ENCODE measurements around the gene COX4I1.

COX4I1 gene

DNA sequence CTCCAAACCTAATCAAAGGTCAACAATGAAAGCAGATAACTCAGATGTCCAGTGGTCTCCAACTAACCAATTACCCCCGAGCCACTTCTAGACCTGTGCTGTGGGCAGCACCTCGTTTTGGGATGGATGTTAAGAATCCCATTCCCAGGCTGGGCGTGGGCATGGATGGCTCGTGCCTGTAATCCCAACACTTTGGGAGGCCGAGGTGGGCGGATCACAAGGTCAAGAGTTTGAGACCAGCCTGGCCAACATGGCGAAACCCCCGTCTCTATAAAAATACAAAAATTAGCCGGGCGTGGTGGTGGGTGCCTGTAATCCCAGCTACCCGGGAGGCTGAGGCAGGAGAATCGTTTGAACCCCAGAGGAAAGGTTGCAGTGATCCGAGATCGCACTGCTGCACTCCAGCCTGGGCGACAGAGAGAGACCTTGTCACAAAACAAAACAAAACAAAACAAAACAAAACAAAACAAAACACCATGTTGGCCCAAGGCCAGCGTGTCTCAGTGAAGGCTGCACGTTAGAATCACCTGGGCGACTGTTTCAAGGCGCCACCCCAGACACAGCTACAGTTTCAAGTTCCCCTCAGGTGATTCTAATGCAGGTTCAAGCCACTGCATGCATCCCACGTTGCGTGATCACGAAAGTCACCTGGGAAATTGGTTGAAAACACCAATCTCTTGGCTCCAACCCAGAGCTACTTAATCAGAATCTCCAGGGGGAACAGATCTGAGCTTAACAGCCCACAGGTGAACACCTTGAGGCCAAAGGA is 21.3 kb downstream of the COX4I1 start:
- no peak for TF ChIP-seq CTCF (conservative IDR thresholded peaks at IDR 0.05; ENCODE audit: low read length)
- Histone ChIP-seq H3K9me2 (replicated peaks; ENCODE audit: low read depth, low read length) (no peaks in the 10 kb centered on the region), H3K9ac (ENCODE audit: low read depth, low read length, poor library complexity, severe bottlenecking) (no peak overlapping the region)

GRCh38 chr16:85821390-85822135 is 22.1 kb downstream of the COX4I1 start:
- no peaks in the 10 kb centered on the region for H3F3A ChIP-seq (ENCODE audit: low read depth)
- no peak overlapping the region for H3K9ac ChIP-seq (ENCODE audit: low read depth, low read length, poor library complexity, severe bottlenecking)
- H2AFZ ChIP-seq (ENCODE audit: low read length) = no peak overlapping the region
- no peaks in the 10 kb centered on the region for H3K9me3 ChIP-seq (ENCODE audit: insufficient read depth, low read depth, low read length)
- no peaks in the 10 kb centered on the region for H3K79me2 ChIP-seq (ENCODE audit: insufficient read depth, low read length)
- no peak overlapping the region for H3K4me3 ChIP-seq (ENCODE audit: low read length, poor library complexity, severe bottlenecking)
- H3K4me1 ChIP-seq (ENCODE audit: insufficient read depth, low read length, poor library complexity, severe bottlenecking) = no peaks in the 10 kb centered on the region
- H4K20me1 ChIP-seq (ENCODE audit: insufficient read depth, low read length, poor library complexity, severe bottlenecking) = no peaks in the 10 kb centered on the region
- H3K4me2 ChIP-seq (ENCODE audit: low read depth, low read length, poor library complexity, severe bottlenecking) = no peak overlapping the region
- H3K9me2 ChIP-seq (replicated peaks; ENCODE audit: low read depth, low read length) = no peaks in the 10 kb centered on the region
- TF ChIP-seq CTCF (conservative IDR thresholded peaks at IDR 0.05; ENCODE audit: low read length) (peak; percentile 90), EZH2phosphoT487 (IDR thresholded peaks at IDR 0.05; ENCODE audit: borderline replicate concordance) (no peak)
- no peaks in the 10 kb centered on the region for H3K36me3 ChIP-seq (ENCODE audit: insufficient read depth, low read length)
- no peaks in the 10 kb centered on the region for H3K27me3 ChIP-seq (ENCODE audit: insufficient read depth, low read length, poor library complexity, severe bottlenecking)

More for the DNA sequence above, 21.3 kb downstream of the COX4I1 start:
- Histone ChIP-seq H4K20me1 (ENCODE audit: insufficient read depth, low read length, poor library complexity, severe bottlenecking) (no peaks in the 10 kb centered on the region), H3K79me2 (ENCODE audit: insufficient read depth, low read length) (no peaks in the 10 kb centered on the region), H3K36me3 (ENCODE audit: insufficient read depth, low read length) (no peaks in the 10 kb centered on the region), H3K27me3 (ENCODE audit: insufficient read depth, low read length, poor library complexity, severe bottlenecking) (no peaks in the 10 kb centered on the region), H3K9me3 (ENCODE audit: insufficient read depth, low read depth, low read length) (no peaks in the 10 kb centered on the region), H3F3A (ENCODE audit: low read depth) (no peaks in the 10 kb centered on the region), H3K4me2 (ENCODE audit: low read depth, low read length, poor library complexity, severe bottlenecking) (no peak overlapping the region), H2AFZ (ENCODE audit: low read length) (no peak overlapping the region), H3K4me3 (ENCODE audit: low read length, poor library complexity, severe bottlenecking) (no peak overlapping the region), H3K4me1 (ENCODE audit: insufficient read depth, low read length, poor library complexity, severe bottlenecking) (no peaks in the 10 kb centered on the region)

DNA sequence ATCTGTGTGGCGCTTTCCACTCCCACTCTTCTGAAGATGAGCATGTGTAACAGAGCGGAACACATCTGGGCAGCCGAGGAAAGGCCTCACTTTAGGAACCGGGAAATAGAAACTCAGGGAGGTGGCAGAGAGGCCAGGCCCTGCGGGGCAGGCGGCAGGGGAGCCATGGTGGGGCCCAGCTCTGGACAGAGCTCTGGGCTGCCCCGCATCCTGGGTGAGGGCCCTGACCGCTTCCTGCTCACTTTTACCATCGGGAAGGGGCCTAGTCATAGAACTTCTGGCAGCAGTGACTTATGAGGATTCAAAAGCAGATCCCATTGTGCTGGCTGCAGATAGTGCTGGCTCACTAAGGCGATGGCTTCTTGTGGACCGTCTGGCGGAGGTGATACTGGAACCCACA is 22.6 kb downstream of the COX4I1 start:
- no peaks in the 10 kb centered on the region for H3K9me2 ChIP-seq (replicated peaks; ENCODE audit: low read depth, low read length)
- H3K79me2 ChIP-seq (ENCODE audit: insufficient read depth, low read length) = no peaks in the 10 kb centered on the region
- no peak overlapping the region for H2AFZ ChIP-seq (ENCODE audit: low read length)
- no peaks in the 10 kb centered on the region for H3K4me1 ChIP-seq (ENCODE audit: insufficient read depth, low read length, poor library complexity, severe bottlenecking)
- no peaks in the 10 kb centered on the region for H3F3A ChIP-seq (ENCODE audit: low read depth)
- H3K36me3 ChIP-seq (ENCODE audit: insufficient read depth, low read length) = no peaks in the 10 kb centered on the region
- no peaks in the 10 kb centered on the region for H4K20me1 ChIP-seq (ENCODE audit: insufficient read depth, low read length, poor library complexity, severe bottlenecking)
- TF ChIP-seq EZH2phosphoT487 (IDR thresholded peaks at IDR 0.05; ENCODE audit: borderline replicate concordance) (no peak), CTCF (conservative IDR thresholded peaks at IDR 0.05; ENCODE audit: low read length) (no peak)
- H3K4me3 ChIP-seq (ENCODE audit: low read length, poor library complexity, severe bottlenecking) = no peak overlapping the region
- no peaks in the 10 kb centered on the region for H3K9me3 ChIP-seq (ENCODE audit: insufficient read depth, low read depth, low read length)
- H3K27me3 ChIP-seq (ENCODE audit: insufficient read depth, low read length, poor library complexity, severe bottlenecking) = no peaks in the 10 kb centered on the region
- no peak overlapping the region for H3K9ac ChIP-seq (ENCODE audit: low read depth, low read length, poor library complexity, severe bottlenecking)
- H3K4me2 ChIP-seq (ENCODE audit: low read depth, low read length, poor library complexity, severe bottlenecking) = no peak overlapping the region

Measured in Loucy (cell line).